ENCODE measurements around the gene CDT1. TPM values are rescaled to one million over a fixed set of nuclear protein-coding genes. Genes with fewer than 3 reads are reported as not detected.

The CDT1 gene
- total and polyA plus RNA-seq, 4 donors, result 2.0 to 5.8 (median 3.3) TPM

- ATAC-seq (ENCODE audit: insufficient read depth, low FRiP score) (no peak), DNase-seq (no peak)
- 82 to 92% methylated on average over 13 of the region's 13 CpGs for WGBS, 2 donors
- no peak overlapping the region for H3K27ac ChIP-seq (ENCODE audit: low read depth in 1 of 2, low read length in 1 of 2)
- H3K9ac ChIP-seq (ENCODE audit: insufficient read depth in 1 of 2, low read length in 2 of 2), result no peak overlapping the region
- no peak overlapping the region for H3K4me3 ChIP-seq
- H3K36me3 ChIP-seq (ENCODE audit: control insufficient read depth in 4 of 4, insufficient read depth in 4 of 4, low read length in 4 of 4), result peaks cover 0 to 20% (median 18%) of the 10 kb centered on the region in 4 donors
- peaks cover 0 to 16% (median 7%) of the 10 kb centered on the region in 5 donors for H3K4me1 ChIP-seq (ENCODE audit: control insufficient read depth in 5 of 5, insufficient read depth in 5 of 5, low read length in 5 of 5)
- TF ChIP-seq CTCF (IDR thresholded peaks at IDR 0.05; ENCODE audit: control extremely low read depth, extremely low read depth), result no peak
- no peaks in the 10 kb centered on the region for H3K27me3 ChIP-seq (ENCODE audit: control insufficient read depth in 3 of 3, insufficient read depth in 3 of 3, low read length in 2 of 3)
- H3K9me3 ChIP-seq (ENCODE audit: control insufficient read depth in 4 of 4, insufficient read depth in 3 of 4, low read length in 3 of 4), result no peaks in the 10 kb centered on the region
Observed at GRCh38 chr16:88855736-88856121, 52.1 kb downstream of the CDT1 start.

DNA sequence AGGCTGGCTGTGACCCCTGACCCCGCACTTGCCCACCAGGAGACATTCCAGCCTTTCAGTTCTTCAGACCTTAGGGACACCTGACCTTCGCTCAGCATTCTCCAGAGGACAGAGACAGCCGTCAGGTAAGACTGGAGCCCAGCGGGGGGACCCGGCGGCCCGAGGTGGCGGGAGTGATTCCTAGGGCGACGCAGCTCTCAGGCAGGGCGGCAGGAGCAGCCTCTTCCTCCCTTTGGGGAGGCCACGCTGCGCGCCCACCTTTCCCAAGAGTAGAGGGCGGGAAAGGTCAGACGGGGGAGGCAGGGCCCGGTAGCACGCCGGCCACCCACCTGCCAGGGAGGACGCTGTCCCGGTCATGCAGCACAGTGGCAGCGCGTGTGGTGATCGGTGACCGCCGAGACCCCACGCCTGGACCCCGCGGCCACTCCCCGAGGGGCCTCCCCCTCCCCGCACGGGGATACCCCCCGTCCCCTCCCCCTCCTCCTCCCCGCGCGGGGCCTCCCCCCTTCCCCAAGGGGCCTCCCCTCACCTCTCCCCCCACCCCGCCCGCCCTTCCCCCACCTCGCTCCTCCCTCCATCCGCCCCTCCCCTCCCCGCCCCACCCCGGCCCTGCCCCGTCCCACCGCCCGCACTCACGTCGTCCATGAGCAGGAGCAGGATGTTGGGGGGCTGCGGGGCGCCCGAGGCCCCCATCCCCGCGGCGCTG is 52.7 kb downstream of the CDT1 start:
- peaks cover 0 to 22% (median 19%) of the 10 kb centered on the region in 4 donors for H3K36me3 ChIP-seq (ENCODE audit: control insufficient read depth in 4 of 4, insufficient read depth in 4 of 4, low read length in 4 of 4)
- WGBS, 2 donors, result 13 to 20% methylated on average over 36 to 45 of the region's 53 CpGs
- no peak for TF ChIP-seq CTCF (IDR thresholded peaks at IDR 0.05; ENCODE audit: control extremely low read depth, extremely low read depth)
- no peaks in the 10 kb centered on the region for H3K9me3 ChIP-seq (ENCODE audit: control insufficient read depth in 4 of 4, insufficient read depth in 3 of 4, low read length in 3 of 4)
- peak overlapping the region; percentile 52 for H3K4me3 ChIP-seq
- no peak for DNase-seq
- H3K4me1 ChIP-seq (ENCODE audit: control insufficient read depth in 5 of 5, insufficient read depth in 5 of 5, low read length in 5 of 5), result peaks cover 0 to 16% (median 7%) of the 10 kb centered on the region in 5 donors
- peak overlapping the region; percentile 58 to 79 for H3K27ac ChIP-seq (ENCODE audit: low read depth in 1 of 2, low read length in 1 of 2)
- no peak overlapping the region for H3K9ac ChIP-seq (ENCODE audit: insufficient read depth in 1 of 2, low read length in 2 of 2)
- peak; percentile 24 for ATAC-seq (ENCODE audit: insufficient read depth, low FRiP score)
- H3K27me3 ChIP-seq (ENCODE audit: control insufficient read depth in 3 of 3, insufficient read depth in 3 of 3, low read length in 2 of 3), result no peaks in the 10 kb centered on the region

GRCh38 chr16:88856828-88857727 is 53.5 kb downstream of the CDT1 start, which contains the start of the genes GALNS and TRAPPC2L:
Gene GALNS, minus strand, starts transcription at chr16:88856947. Its CDS starts 70 bp downstream, at chr16:88856877.
Gene TRAPPC2L, plus strand, starts transcription at chr16:88857127. Its CDS starts 24 bp downstream, at chr16:88857151.
- Histone ChIP-seq H3K27ac (ENCODE audit: low read depth in 1 of 2, low read length in 1 of 2) (peak within 1 kb of the TSS; percentile 79 to 84), H3K4me1 (ENCODE audit: control insufficient read depth in 5 of 5, insufficient read depth in 5 of 5, low read length in 5 of 5) (peaks cover 0 to 16% (median 7%) of the 10 kb centered on the region in 5 donors), H3K27me3 (ENCODE audit: control insufficient read depth in 3 of 3, insufficient read depth in 3 of 3, low read length in 2 of 3) (no peaks in the 10 kb centered on the region), H3K4me3 (peak within 1 kb of the TSS; percentile 95), H3K9ac (ENCODE audit: insufficient read depth in 1 of 2, low read length in 2 of 2) (no peak within 1 kb of the TSS), H3K9me3 (ENCODE audit: control insufficient read depth in 4 of 4, insufficient read depth in 3 of 4, low read length in 3 of 4) (no peaks in the 10 kb centered on the region), H3K36me3 (ENCODE audit: control insufficient read depth in 4 of 4, insufficient read depth in 4 of 4, low read length in 4 of 4) (peaks cover 0 to 27% (median 19%) of the 10 kb centered on the region in 4 donors)
- peak; percentile 96 for ATAC-seq (ENCODE audit: insufficient read depth, low FRiP score)
- DNase-seq, result peak; percentile 98 to 99 (median 98)
- no peak for TF ChIP-seq CTCF (IDR thresholded peaks at IDR 0.05; ENCODE audit: control extremely low read depth, extremely low read depth)
- 0% methylated on average over 77 to 87 of the region's 87 CpGs for WGBS, 2 donors
